NB4 (cell line): ENCODE measurements around the gene NPIPA8.
"Not testable (repeated sequence)": the region's sequence is repeated elsewhere in the genome, so short reads cannot be mapped to it uniquely, and the experiment has no call there.

ENCODE experiments used
- MYC ChIP-seq: IDR thresholded peaks from 2 replicates; pipeline ENCODE4 v1.6.1; 2011; ENCODE audit warnings: low read depth, low read length
- POLR2A ChIP-seq: IDR thresholded peaks from 2 replicates; pipeline ENCODE4 v1.6.1; 2011; ENCODE audit warnings: mild to moderate bottlenecking; ENCODE audit not compliant: insufficient read length; ENCODE audit errors: extremely low read depth
- TF ChIP-seq, protein P1 (sequence below): IDR thresholded peaks from one replicate; pipeline ENCODE4 v1.5.1; 2012; ENCODE audit warnings: low read depth, low read length
- TF ChIP-seq, protein P2 (sequence below): IDR thresholded peaks from 2 replicates; pipeline ENCODE4 v1.6.1; 2011; ENCODE audit warnings: low read depth, low read length

DNA sequence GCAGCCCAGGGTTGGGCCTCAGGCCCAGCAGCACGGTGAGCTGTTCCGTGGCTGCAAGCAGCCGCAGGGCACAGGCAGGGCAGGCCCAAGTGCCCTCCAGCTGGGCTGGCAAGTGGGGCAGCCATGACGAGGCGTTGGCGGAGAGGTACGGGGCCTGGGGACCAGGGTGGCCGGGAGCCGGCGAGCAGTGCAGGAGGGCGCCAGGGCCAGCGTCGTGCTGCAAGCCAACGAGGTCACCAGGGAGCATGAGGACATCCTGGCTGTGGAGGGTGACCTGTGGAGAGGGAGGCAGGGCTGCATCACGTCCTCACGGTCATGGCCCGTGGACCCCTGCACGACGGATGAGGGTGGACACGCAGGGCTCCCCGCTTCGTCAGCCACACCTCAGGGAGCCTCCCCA lies 11.2 kb upstream of the NPIPA8 start:
- TF ChIP-seq, protein P1, sequence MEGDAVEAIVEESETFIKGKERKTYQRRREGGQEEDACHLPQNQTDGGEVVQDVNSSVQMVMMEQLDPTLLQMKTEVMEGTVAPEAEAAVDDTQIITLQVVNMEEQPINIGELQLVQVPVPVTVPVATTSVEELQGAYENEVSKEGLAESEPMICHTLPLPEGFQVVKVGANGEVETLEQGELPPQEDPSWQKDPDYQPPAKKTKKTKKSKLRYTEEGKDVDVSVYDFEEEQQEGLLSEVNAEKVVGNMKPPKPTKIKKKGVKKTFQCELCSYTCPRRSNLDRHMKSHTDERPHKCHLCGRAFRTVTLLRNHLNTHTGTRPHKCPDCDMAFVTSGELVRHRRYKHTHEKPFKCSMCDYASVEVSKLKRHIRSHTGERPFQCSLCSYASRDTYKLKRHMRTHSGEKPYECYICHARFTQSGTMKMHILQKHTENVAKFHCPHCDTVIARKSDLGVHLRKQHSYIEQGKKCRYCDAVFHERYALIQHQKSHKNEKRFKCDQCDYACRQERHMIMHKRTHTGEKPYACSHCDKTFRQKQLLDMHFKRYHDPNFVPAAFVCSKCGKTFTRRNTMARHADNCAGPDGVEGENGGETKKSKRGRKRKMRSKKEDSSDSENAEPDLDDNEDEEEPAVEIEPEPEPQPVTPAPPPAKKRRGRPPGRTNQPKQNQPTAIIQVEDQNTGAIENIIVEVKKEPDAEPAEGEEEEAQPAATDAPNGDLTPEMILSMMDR = not testable (repeated sequence)
- not testable (repeated sequence) for TF ChIP-seq POLR2A, MYC
- TF ChIP-seq, protein P2, sequence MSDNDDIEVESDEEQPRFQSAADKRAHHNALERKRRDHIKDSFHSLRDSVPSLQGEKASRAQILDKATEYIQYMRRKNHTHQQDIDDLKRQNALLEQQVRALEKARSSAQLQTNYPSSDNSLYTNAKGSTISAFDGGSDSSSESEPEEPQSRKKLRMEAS = not testable (repeated sequence)
